ENCODE data around the gene DNAH8. TPM values are rescaled to one million over a fixed set of nuclear protein-coding genes. Genes with fewer than 3 reads are reported as not detected.

DNAH8 gene
- total RNA-seq, 1 donor from 2014 or later: 0.05 TPM

DNA sequence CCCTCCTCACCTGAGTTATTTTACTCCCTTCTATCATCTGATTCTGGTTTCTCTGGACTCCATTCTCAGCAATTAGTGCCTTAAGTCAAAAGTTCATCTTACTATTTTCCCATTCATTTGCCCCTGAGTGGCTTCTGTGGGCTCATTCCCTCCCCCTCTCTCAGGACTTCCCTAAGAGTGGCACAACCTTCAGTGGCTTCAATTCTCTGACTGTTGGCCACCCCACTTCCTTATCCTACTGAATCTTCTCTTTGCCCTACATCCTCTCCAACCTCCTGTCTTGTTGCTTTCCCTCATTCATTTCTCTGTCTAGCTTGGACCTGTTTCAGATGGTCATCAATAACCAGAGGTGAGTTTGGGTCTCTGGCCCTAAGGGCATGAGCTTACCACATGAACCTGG is 272.4 kb downstream of the DNAH8 start:
- Mint-ChIP-seq H3K4me3 (ENCODE audit: unreplicated experiment) (no peak overlapping the region), H3K36me3 (ENCODE audit: low read depth) (no peaks in the 10 kb centered on the region), H3K27me3 (ENCODE audit: low read depth) (peaks cover 19% of the 10 kb centered on the region), H3K9me3 (ENCODE audit: low read depth) (no peaks in the 10 kb centered on the region), H3K27ac (ENCODE audit: unreplicated experiment) (no peak overlapping the region), H3K4me1 (ENCODE audit: low read depth) (no peaks in the 10 kb centered on the region)
- DNase-seq (ENCODE audit: low spot score): no peak
- TF ChIP-seq, protein P1, sequence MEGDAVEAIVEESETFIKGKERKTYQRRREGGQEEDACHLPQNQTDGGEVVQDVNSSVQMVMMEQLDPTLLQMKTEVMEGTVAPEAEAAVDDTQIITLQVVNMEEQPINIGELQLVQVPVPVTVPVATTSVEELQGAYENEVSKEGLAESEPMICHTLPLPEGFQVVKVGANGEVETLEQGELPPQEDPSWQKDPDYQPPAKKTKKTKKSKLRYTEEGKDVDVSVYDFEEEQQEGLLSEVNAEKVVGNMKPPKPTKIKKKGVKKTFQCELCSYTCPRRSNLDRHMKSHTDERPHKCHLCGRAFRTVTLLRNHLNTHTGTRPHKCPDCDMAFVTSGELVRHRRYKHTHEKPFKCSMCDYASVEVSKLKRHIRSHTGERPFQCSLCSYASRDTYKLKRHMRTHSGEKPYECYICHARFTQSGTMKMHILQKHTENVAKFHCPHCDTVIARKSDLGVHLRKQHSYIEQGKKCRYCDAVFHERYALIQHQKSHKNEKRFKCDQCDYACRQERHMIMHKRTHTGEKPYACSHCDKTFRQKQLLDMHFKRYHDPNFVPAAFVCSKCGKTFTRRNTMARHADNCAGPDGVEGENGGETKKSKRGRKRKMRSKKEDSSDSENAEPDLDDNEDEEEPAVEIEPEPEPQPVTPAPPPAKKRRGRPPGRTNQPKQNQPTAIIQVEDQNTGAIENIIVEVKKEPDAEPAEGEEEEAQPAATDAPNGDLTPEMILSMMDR (IDR thresholded peaks at IDR 0.05): no peak

DNA sequence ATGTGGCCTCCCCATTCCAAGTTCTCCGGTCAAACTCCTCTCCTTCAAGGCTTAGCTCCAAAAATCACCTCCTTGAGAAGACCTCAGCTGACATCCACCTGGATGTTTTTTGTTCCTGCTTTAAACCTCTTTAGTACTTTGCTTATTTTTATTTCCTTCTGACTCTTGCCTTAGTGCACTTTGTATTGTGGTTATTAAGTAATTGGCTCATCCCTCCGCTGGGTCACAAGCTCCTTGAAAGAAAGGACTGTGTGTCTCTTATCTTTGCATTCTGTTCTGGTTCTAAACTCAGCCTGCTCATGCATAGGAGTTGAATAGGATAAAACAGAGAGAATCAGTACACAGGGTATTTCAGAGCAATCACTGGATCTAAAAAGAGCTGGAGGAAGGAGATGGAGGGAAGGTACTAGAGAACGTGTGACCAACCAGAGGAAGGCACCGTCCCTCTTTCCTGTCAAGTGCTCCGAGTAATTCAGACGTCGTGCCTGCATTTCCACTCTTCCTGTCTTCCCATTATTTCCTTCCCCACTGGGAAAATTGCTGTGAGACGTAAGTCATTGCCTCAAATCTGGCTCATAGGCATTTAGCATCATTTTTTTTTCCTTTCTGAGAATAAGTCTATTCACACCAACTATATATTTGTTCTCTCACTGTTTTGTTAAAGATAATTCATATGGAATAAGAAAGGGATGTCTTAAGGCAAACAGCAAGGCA is 273.8 kb downstream of the DNAH8 start:
- H3K4me3 Mint-ChIP-seq (ENCODE audit: unreplicated experiment): no peak overlapping the region
- no peaks in the 10 kb centered on the region for H3K36me3 Mint-ChIP-seq (ENCODE audit: low read depth)
- TF ChIP-seq, protein P1 (IDR thresholded peaks at IDR 0.05): no peak
- no peak for DNase-seq (ENCODE audit: low spot score)
- H3K4me1 Mint-ChIP-seq (ENCODE audit: low read depth): no peaks in the 10 kb centered on the region
- no peaks in the 10 kb centered on the region for H3K9me3 Mint-ChIP-seq (ENCODE audit: low read depth)
- H3K27me3 Mint-ChIP-seq (ENCODE audit: low read depth): peaks cover 18% of the 10 kb centered on the region
- H3K27ac Mint-ChIP-seq (ENCODE audit: unreplicated experiment): no peak overlapping the region

DNA sequence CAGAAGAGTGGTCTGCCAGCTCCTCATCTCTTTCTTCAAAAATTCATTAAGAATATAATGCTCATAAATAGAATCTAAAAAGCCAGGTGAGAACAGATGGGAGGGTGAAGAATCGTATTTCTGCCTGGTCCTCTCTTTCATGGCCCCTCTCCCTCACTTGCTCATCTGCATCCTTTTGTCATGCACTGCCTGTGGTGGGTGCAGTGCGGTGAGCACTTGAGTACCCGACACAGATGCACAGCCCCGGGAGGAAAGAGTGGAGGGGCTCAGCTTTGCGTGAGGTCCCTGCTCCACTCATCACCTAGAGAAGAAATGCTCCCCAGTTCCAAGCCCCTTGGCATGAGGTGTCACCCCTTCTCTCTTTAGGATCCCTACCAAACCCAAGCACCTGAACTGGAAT is 275.4 kb downstream of the DNAH8 start:
- H3K4me3 Mint-ChIP-seq (ENCODE audit: unreplicated experiment): no peak overlapping the region
- no peak overlapping the region for H3K27ac Mint-ChIP-seq (ENCODE audit: unreplicated experiment)
- H3K36me3 Mint-ChIP-seq (ENCODE audit: low read depth): no peaks in the 10 kb centered on the region
- TF ChIP-seq, protein P1 (IDR thresholded peaks at IDR 0.05): no peak
- no peak for DNase-seq (ENCODE audit: low spot score)
- peaks cover 20% of the 10 kb centered on the region for H3K27me3 Mint-ChIP-seq (ENCODE audit: low read depth)
- no peaks in the 10 kb centered on the region for H3K9me3 Mint-ChIP-seq (ENCODE audit: low read depth)
- no peaks in the 10 kb centered on the region for H3K4me1 Mint-ChIP-seq (ENCODE audit: low read depth)

DNA sequence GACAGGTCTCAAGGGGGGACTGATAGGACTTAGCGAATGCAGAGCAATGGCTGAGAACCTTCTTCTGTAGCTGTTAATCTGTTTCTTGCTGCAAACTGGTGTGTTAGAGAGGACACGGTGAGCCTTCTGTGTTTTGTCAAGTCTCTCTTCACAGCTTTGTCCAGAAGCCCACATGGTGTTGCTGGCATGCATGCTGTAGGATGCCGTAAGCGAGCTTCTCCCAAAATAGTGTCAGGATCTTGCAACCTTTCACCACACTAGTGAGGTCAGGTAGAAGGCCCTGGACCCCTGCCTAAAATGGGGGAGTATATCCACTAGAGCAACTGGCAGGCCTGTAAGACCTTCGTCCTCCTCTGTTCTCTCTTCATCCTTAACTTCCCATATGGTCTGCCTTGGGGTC is 281.6 kb downstream of the DNAH8 start:
- no peak for DNase-seq (ENCODE audit: low spot score)
- H3K36me3 Mint-ChIP-seq (ENCODE audit: low read depth): no peaks in the 10 kb centered on the region
- TF ChIP-seq, protein P1 (IDR thresholded peaks at IDR 0.05): no peak
- H3K4me1 Mint-ChIP-seq (ENCODE audit: low read depth): no peaks in the 10 kb centered on the region
- no peak overlapping the region for H3K27ac Mint-ChIP-seq (ENCODE audit: unreplicated experiment)
- H3K4me3 Mint-ChIP-seq (ENCODE audit: unreplicated experiment): no peak overlapping the region
- no peaks in the 10 kb centered on the region for H3K9me3 Mint-ChIP-seq (ENCODE audit: low read depth)
- H3K27me3 Mint-ChIP-seq (ENCODE audit: low read depth): peaks cover 47% of the 10 kb centered on the region

DNA sequence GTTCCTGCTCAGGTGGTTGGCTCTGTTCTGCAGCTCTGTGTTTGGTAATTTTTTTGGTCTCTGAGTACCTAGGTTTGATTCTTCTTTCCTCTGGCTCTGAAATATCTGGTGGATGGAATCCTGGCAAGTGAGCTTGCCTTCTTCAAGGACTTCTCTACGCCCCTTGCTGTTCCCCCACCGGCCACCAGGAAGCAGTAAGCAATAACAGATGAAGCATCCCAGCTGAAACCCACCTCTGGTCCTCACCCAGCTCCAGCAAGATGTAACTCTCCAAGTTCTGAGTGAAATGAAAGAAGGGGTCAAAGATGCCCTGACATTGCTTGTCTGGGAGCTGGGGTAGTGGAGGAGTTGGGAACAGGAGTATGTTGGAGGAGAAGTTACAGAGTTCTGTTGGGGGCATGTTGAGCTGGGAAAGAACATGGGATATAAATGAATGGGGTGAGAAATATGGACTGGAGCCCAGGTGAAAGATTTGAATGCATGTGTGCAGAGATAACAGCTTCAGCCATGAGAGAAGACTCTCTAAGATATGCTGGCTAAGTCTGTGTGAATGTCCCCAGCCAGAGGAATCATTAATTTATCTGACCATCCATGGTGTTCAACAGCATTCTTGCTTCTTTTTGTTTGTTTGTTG is 282.1 kb downstream of the DNAH8 start:
- H3K36me3 Mint-ChIP-seq (ENCODE audit: low read depth): no peaks in the 10 kb centered on the region
- H3K27ac Mint-ChIP-seq (ENCODE audit: unreplicated experiment): no peak overlapping the region
- H3K4me1 Mint-ChIP-seq (ENCODE audit: low read depth): no peaks in the 10 kb centered on the region

More for the DNA sequence above, 282.1 kb downstream of the DNAH8 start:
- no peaks in the 10 kb centered on the region for H3K9me3 Mint-ChIP-seq (ENCODE audit: low read depth)
- peaks cover 51% of the 10 kb centered on the region for H3K27me3 Mint-ChIP-seq (ENCODE audit: low read depth)
- TF ChIP-seq, protein P1 (IDR thresholded peaks at IDR 0.05): peak; percentile 72
- DNase-seq (ENCODE audit: low spot score): no peak
- H3K4me3 Mint-ChIP-seq (ENCODE audit: unreplicated experiment): no peak overlapping the region

Data from chondrocyte (in vitro differentiated cells).